Panc1 (cell line): ENCODE results near the gene FAM118A. TPM values are rescaled to one million over a fixed set of nuclear protein-coding genes. Genes with fewer than 3 reads are reported as not detected.

Source experiments
- ATAC-seq: fragments of 200-7000 bp; cut with Tn5 transposase; 2 replicates; pipeline ENCODE4 v1.9.1; 2020; ENCODE audit warnings: mild to moderate bottlenecking, moderate library complexity
- BruUV-seq: library from RNA; stranded (reverse); fragments of 400-500 nt; replicated peaks from 2 replicates; lab custom pipeline; 2021; lab: Mats Ljungman, UMichigan
- CTCF ChIA-PET: fragments of 300-600 bp; sonication (Branson Sonifier 250); formaldehyde crosslinking; loops from one replicate; lab custom pipeline; 2022; ENCODE audit warnings: antibody characterized with exemption; lab: Charles Lee
- POLR2A ChIA-PET: fragments of 300-600 bp; sonication (Branson Sonifier 250); formaldehyde crosslinking; loops from one replicate; lab custom pipeline; 2022; ENCODE audit warnings: antibody characterized with exemption; lab: Charles Lee
- DNase-seq: peaks from one replicate; pipeline ENCODE4 v3.0.0-alpha.2; 2010; ENCODE audit warnings: low read depth, low spot score
- H3K27ac ChIP-seq: 2 replicates; pipeline ENCODE4 v1.5.1; 2011; ENCODE audit warnings: mild to moderate bottlenecking, low read length, inconsistent platforms
- H3K27me3 ChIP-seq: fragments of 200-500 bp; sonication (Bioruptor generic); 2 replicates; pipeline ENCODE4 v1.6.0; 2014; ENCODE audit warnings: low read length, inconsistent platforms; ENCODE audit not compliant: control insufficient read depth, insufficient read depth
- H3K36me3 ChIP-seq: fragments of 200-500 bp; sonication (Bioruptor generic); 2 replicates; pipeline ENCODE4 v1.5.1; 2014; ENCODE audit warnings: inconsistent platforms, mild to moderate bottlenecking, low read length, moderate library complexity; ENCODE audit not compliant: control insufficient read depth, insufficient read depth
- H3K4me1 ChIP-seq: 2 replicates; pipeline ENCODE4 v1.5.1; 2011; ENCODE audit warnings: inconsistent platforms, mild to moderate bottlenecking, low read length, moderate library complexity; ENCODE audit not compliant: control insufficient read depth, insufficient read depth
- H3K4me3 ChIP-seq, 2 experiments: 2 replicates each; pipeline ENCODE4 v1.5.1; 2011 to 2012; ENCODE audit warnings: low read depth in 2 of 2, low read length in 2 of 2, mild to moderate bottlenecking in 2 of 2, inconsistent platforms in 1 of 2, moderate library complexity in 1 of 2
- H3K9me3 ChIP-seq: fragments of 200-500 bp; sonication (Bioruptor generic); 2 replicates; pipeline ENCODE4 v1.5.1; 2014; ENCODE audit warnings: low read depth, mild to moderate bottlenecking, inconsistent platforms, low read length, moderate library complexity; ENCODE audit not compliant: control insufficient read depth, insufficient read depth
- POLR2AphosphoS5 ChIP-seq: IDR thresholded peaks from 2 replicates; pipeline ENCODE4 v1.6.1; 2012; ENCODE audit warnings: mild to moderate bottlenecking, low read depth, low read length, moderate library complexity
- REST ChIP-seq, 2 experiments: IDR thresholded peaks; 2 replicates each; pipeline ENCODE4 v1.6.1; 2011 to 2012; ENCODE audit warnings: low read depth in 2 of 2, control low read depth in 1 of 2, low read length in 1 of 2, mild to moderate bottlenecking in 1 of 2, moderate library complexity in 1 of 2; ENCODE audit not compliant: insufficient read depth in 1 of 2
- SIN3A ChIP-seq: IDR thresholded peaks from 2 replicates; pipeline ENCODE4 v1.6.1; 2012; ENCODE audit warnings: low read depth, mild to moderate bottlenecking, low read length, moderate library complexity, borderline replicate concordance; ENCODE audit not compliant: insufficient read depth
- TCF7L2 ChIP-seq: IDR thresholded peaks from 2 replicates; pipeline ENCODE4 v1.6.1; 2011; ENCODE audit warnings: mild to moderate bottlenecking, low read depth, low read length, inconsistent platforms
- in situ Hi-C: cut with HindIII; loops from 2 replicates; pipeline ENCODE4 v1.10.0; 2016; ENCODE audit warnings: low sequenced_read_pairs, low pct_unique_long_range_greater_than_20kb
- intact Hi-C: fragments of 100-400 bp; cut with micrococcal nuclease; formaldehyde crosslinking; loops from one replicate; pipeline ENCODE4 v1.10.0; 2022; ENCODE audit not compliant: unreplicated experiment
- total RNA-seq: library from RNA; stranded (reverse); gene quantifications from one replicate; pipeline ENCODE4 v1.2.1, GENCODE V29; 2021; ENCODE audit not compliant: unreplicated experiment
- TF ChIP-seq, protein P1 (sequence below): fragments of 450-650 bp; IDR thresholded peaks from 2 replicates; pipeline ENCODE4 v1.5.1; 2017; ENCODE audit warnings: mild to moderate bottlenecking

The FAM118A gene
- total RNA-seq, 1 experiment from 2014 or later = 73.2 TPM

DNA sequence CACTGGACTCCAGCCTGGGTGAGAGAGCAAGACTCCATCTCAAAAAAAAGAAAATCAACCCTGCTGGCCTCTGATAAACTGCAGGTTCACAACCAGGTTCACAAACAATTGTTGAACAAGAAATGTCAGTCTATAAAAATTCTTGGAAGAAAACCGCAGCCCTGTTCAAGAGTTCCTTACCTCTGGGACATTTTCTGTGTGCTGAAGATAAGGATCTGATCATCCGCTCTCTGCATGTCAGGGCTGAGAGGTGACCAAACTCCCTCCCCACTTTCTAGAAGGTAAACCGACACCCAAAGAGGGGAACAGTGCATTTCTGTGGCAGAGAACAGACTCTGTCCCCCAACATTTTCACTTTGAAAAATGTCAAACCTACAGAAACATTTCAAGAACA lies 29.1 kb upstream of the FAM118A start:
- ATAC-seq (no peak), DNase-seq (no peak)
- in situ Hi-C loops (no loop called here), intact Hi-C loops (no loop called here)
- POLR2A ChIA-PET = no interaction called here
- Histone ChIP-seq H3K27ac (no peak overlapping the region), H3K27me3 (no peaks in the 10 kb centered on the region), H3K36me3 (no peaks in the 10 kb centered on the region), H3K9me3 (no peaks in the 10 kb centered on the region), H3K4me1 (no peaks in the 10 kb centered on the region; the same call in 1 of the 2 replicates), H3K4me3 (no peak overlapping the region)
- BruUV-seq = no TSS peak
- CTCF ChIA-PET = no interaction called here
- TF ChIP-seq POLR2AphosphoS5 (no peak), SIN3A (no peak), REST (IDR thresholded peaks at IDR 0.05; ENCODE audit: insufficient read depth in 1 of 2, low read depth in 2 of 2, low read length in 1 of 2) (no peak), TCF7L2 (no peak)
- TF ChIP-seq, protein P1, sequence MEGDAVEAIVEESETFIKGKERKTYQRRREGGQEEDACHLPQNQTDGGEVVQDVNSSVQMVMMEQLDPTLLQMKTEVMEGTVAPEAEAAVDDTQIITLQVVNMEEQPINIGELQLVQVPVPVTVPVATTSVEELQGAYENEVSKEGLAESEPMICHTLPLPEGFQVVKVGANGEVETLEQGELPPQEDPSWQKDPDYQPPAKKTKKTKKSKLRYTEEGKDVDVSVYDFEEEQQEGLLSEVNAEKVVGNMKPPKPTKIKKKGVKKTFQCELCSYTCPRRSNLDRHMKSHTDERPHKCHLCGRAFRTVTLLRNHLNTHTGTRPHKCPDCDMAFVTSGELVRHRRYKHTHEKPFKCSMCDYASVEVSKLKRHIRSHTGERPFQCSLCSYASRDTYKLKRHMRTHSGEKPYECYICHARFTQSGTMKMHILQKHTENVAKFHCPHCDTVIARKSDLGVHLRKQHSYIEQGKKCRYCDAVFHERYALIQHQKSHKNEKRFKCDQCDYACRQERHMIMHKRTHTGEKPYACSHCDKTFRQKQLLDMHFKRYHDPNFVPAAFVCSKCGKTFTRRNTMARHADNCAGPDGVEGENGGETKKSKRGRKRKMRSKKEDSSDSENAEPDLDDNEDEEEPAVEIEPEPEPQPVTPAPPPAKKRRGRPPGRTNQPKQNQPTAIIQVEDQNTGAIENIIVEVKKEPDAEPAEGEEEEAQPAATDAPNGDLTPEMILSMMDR = no peak

GRCh38 chr22:45281010-45281409 lies 28.7 kb upstream of the FAM118A start:
- H3K27me3 ChIP-seq = no peaks in the 10 kb centered on the region
- in situ Hi-C loops = no loop called here
- no TSS peak for BruUV-seq
- intact Hi-C loops = no loop called here
- no peak overlapping the region for H3K27ac ChIP-seq
- CTCF ChIA-PET = no interaction called here
- ATAC-seq = no peak
- POLR2A ChIA-PET = no interaction called here
- no peaks in the 10 kb centered on the region for H3K36me3 ChIP-seq
- no peak for DNase-seq
- H3K4me3 ChIP-seq = no peak overlapping the region
- TF ChIP-seq POLR2AphosphoS5 (no peak), SIN3A (no peak), REST (IDR thresholded peaks at IDR 0.05; ENCODE audit: insufficient read depth in 1 of 2, low read depth in 2 of 2, low read length in 1 of 2) (no peak), TCF7L2 (no peak)
- TF ChIP-seq, protein P1 = no peak
- H3K9me3 ChIP-seq = no peaks in the 10 kb centered on the region
- H3K4me1 ChIP-seq = no peaks in the 10 kb centered on the region; the same call in 1 of the 2 replicates
